NT2/D1 (cell line): Measurements from ENCODE around the gene PARVA.

ENCODE experiments used
- DNase-seq: peaks from one replicate; pipeline ENCODE4 v3.0.0-alpha.2; 2011; ENCODE audit warnings: low read depth, low spot score
- H3K27me3 ChIP-seq: 2 replicates; pipeline ENCODE4 v1.6.0; 2011; ENCODE audit warnings: mild to moderate bottlenecking; ENCODE audit not compliant: insufficient read length, insufficient read depth
- H3K36me3 ChIP-seq: 2 replicates; pipeline ENCODE4 v1.6.1; 2011; ENCODE audit warnings: mild to moderate bottlenecking, low read length, mixed read lengths; ENCODE audit not compliant: insufficient read depth, insufficient read length
- H3K4me1 ChIP-seq: 2 replicates; pipeline ENCODE4 v1.5.1; 2011; ENCODE audit not compliant: insufficient read depth, insufficient read length
- H3K4me3 ChIP-seq: 2 replicates; pipeline ENCODE4 v1.5.1; 2011; ENCODE audit warnings: low read depth; ENCODE audit not compliant: insufficient read length
- H3K9ac ChIP-seq: 2 replicates; pipeline ENCODE4 v1.6.0; 2011; ENCODE audit warnings: low read depth; ENCODE audit not compliant: insufficient read length
- H3K9me3 ChIP-seq: 2 replicates; pipeline ENCODE4 v1.5.1; 2011; ENCODE audit warnings: mild to moderate bottlenecking, low read length; ENCODE audit not compliant: insufficient read depth
- SUZ12 ChIP-seq: IDR thresholded peaks from 2 replicates; pipeline ENCODE4 v1.6.1; 2011; ENCODE audit not compliant: insufficient read length, insufficient read depth; ENCODE audit errors: extremely low read depth
- YY1 ChIP-seq: IDR thresholded peaks from 2 replicates; pipeline ENCODE4 v1.6.1; 2011; ENCODE audit not compliant: insufficient read length, insufficient read depth
- ZNF274 ChIP-seq: IDR thresholded peaks from 2 replicates; pipeline ENCODE4 v1.6.1; 2011; ENCODE audit warnings: mild to moderate bottlenecking, low read depth, low read length

PARVA gene

GRCh38 chr11:12536566-12536965, 159.2 kb downstream of the PARVA start:
- no peaks in the 10 kb centered on the region for H3K27me3 ChIP-seq
- H3K9me3 ChIP-seq, result no peaks in the 10 kb centered on the region
- H3K9ac ChIP-seq, result no peak overlapping the region
- TF ChIP-seq ZNF274 (no peak), YY1 (no peak), SUZ12 (no peak)
- DNase-seq, result no peak
- H3K4me1 ChIP-seq, result peaks cover 6% of the 10 kb centered on the region
- H3K36me3 ChIP-seq, result peaks cover 7% of the 10 kb centered on the region
- no peak overlapping the region for H3K4me3 ChIP-seq

GRCh38 chr11:12537778-12538401, 160.5 kb downstream of the PARVA start:
- TF ChIP-seq YY1 (no peak), SUZ12 (no peak), ZNF274 (no peak)

GRCh38 chr11:12538889-12539421, 161.6 kb downstream of the PARVA start:
- TF ChIP-seq YY1, result no peak
- no peak for TF ChIP-seq SUZ12
- no peak for TF ChIP-seq ZNF274
- H3K27me3 ChIP-seq, result no peaks in the 10 kb centered on the region

More at GRCh38 chr11:12537778-12538401, 160.5 kb downstream of the PARVA start:
- no peaks in the 10 kb centered on the region for H3K9me3 ChIP-seq
- H3K4me1 ChIP-seq, result peaks cover 4% of the 10 kb centered on the region
- peaks cover 2% of the 10 kb centered on the region for H3K36me3 ChIP-seq
- H3K9ac ChIP-seq, result no peak overlapping the region
- no peak for DNase-seq
- no peak overlapping the region for H3K4me3 ChIP-seq
- H3K27me3 ChIP-seq, result no peaks in the 10 kb centered on the region

GRCh38 chr11:12539572-12539971, 162.2 kb downstream of the PARVA start:
- Histone ChIP-seq H3K36me3 (no peaks in the 10 kb centered on the region), H3K27me3 (no peaks in the 10 kb centered on the region), H3K9ac (no peak overlapping the region), H3K4me1 (peaks cover 3% of the 10 kb centered on the region), H3K9me3 (no peaks in the 10 kb centered on the region), H3K4me3 (no peak overlapping the region)
- no peak for DNase-seq
- TF ChIP-seq YY1 (no peak), ZNF274 (no peak), SUZ12 (no peak)

More at GRCh38 chr11:12538889-12539421, 161.6 kb downstream of the PARVA start:
- no peaks in the 10 kb centered on the region for H3K9me3 ChIP-seq
- H3K4me3 ChIP-seq, result no peak overlapping the region
- peaks cover 3% of the 10 kb centered on the region for H3K4me1 ChIP-seq
- H3K9ac ChIP-seq, result no peak overlapping the region
- DNase-seq, result no peak
- H3K36me3 ChIP-seq, result no peaks in the 10 kb centered on the region

- Histone ChIP-seq H3K4me1 (peaks cover 3% of the 10 kb centered on the region), H3K9me3 (no peaks in the 10 kb centered on the region), H3K4me3 (no peak overlapping the region), H3K27me3 (no peaks in the 10 kb centered on the region), H3K9ac (no peak overlapping the region), H3K36me3 (no peaks in the 10 kb centered on the region)
- DNase-seq, result no peak
- TF ChIP-seq SUZ12, result no peak
- no peak for TF ChIP-seq ZNF274
- no peak for TF ChIP-seq YY1
These were observed 162.8 kb downstream of the PARVA start for GRCh38 chr11:12540075-12540680.

- no peak for TF ChIP-seq YY1
- no peak for TF ChIP-seq SUZ12
- no peak for TF ChIP-seq ZNF274
- no peaks in the 10 kb centered on the region for H3K36me3 ChIP-seq
- H3K4me3 ChIP-seq, result no peak overlapping the region
- H3K4me1 ChIP-seq, result peaks cover 3% of the 10 kb centered on the region
- H3K9me3 ChIP-seq, result no peaks in the 10 kb centered on the region
- no peak overlapping the region for H3K9ac ChIP-seq
- no peak for DNase-seq
- no peaks in the 10 kb centered on the region for H3K27me3 ChIP-seq
These were observed 163.7 kb downstream of the PARVA start for GRCh38 chr11:12540913-12541582.
